Astrocyte (in vitro differentiated cells and primary cell): ENCODE data around the gene PCTP. TPM values are rescaled to one million over a fixed set of nuclear protein-coding genes. Genes with fewer than 3 reads are reported as not detected.

Experiments used
- DNase-seq: peaks from one replicate; pipeline ENCODE4 v3.0.0-alpha.2; 2010; ENCODE audit warnings: low read depth
- FAIRE-seq: peaks from 2 replicates; lab custom pipeline; 2011; peaks lifted over from hg19 to GRCh38; lab: Jason Lieb, UNC
- H2AFZ ChIP-seq: 2 replicates; pipeline ENCODE4 v1.6.0; 2012; ENCODE audit warnings: low read depth, low read length, inconsistent platforms
- H3K27ac ChIP-seq: 2 replicates; pipeline ENCODE4 v1.5.1; 2011; ENCODE audit warnings: low read depth, low read length, inconsistent platforms
- H3K27me3 ChIP-seq: 2 replicates; pipeline ENCODE4 v1.6.0; 2011; ENCODE audit warnings: low read length, inconsistent platforms; ENCODE audit not compliant: insufficient read depth
- H3K36me3 ChIP-seq: 2 replicates; pipeline ENCODE4 v1.5.1; 2011; ENCODE audit warnings: low read length, inconsistent platforms; ENCODE audit not compliant: insufficient read depth
- H3K4me1 ChIP-seq: 2 replicates; pipeline ENCODE4 v1.5.1; 2011; ENCODE audit warnings: low read length, inconsistent platforms; ENCODE audit not compliant: insufficient read depth
- H3K4me2 ChIP-seq: 2 replicates; pipeline ENCODE4 v1.6.0; 2012; ENCODE audit warnings: low read length, inconsistent platforms
- H3K4me3 ChIP-seq: 2 replicates; pipeline ENCODE4 v1.5.1; 2011; ENCODE audit warnings: low read depth, mild to moderate bottlenecking, low read length, inconsistent platforms; ENCODE audit not compliant: insufficient read depth
- H3K79me2 ChIP-seq: 2 replicates; pipeline ENCODE4 v1.6.0; 2012; ENCODE audit warnings: mild to moderate bottlenecking, low read length, inconsistent platforms; ENCODE audit not compliant: insufficient read depth
- H3K9ac ChIP-seq: 2 replicates; pipeline ENCODE4 v1.6.0; 2012; ENCODE audit warnings: mild to moderate bottlenecking, low read length, inconsistent platforms
- H3K9me3 ChIP-seq: 2 replicates; pipeline ENCODE4 v1.5.1; 2012; ENCODE audit warnings: low read depth, mild to moderate bottlenecking, low read length, inconsistent platforms; ENCODE audit not compliant: insufficient read depth
- H4K20me1 ChIP-seq: 2 replicates; pipeline ENCODE4 v1.6.0; 2012; ENCODE audit warnings: low read length, inconsistent platforms; ENCODE audit not compliant: insufficient read depth
- H3K27ac Mint-ChIP-seq: one replicate; pipeline ENCODE4 v1.8.0; 2021; ENCODE audit warnings: mild to moderate bottlenecking, mixed read lengths; ENCODE audit not compliant: unreplicated experiment
- H3K27me3 Mint-ChIP-seq: one replicate; pipeline ENCODE4 v1.8.0; 2021; ENCODE audit warnings: low read depth, mixed read lengths; ENCODE audit not compliant: unreplicated experiment
- H3K36me3 Mint-ChIP-seq: one replicate; pipeline ENCODE4 v1.8.0; 2021; ENCODE audit warnings: low read depth, mixed read lengths; ENCODE audit not compliant: unreplicated experiment
- H3K4me1 Mint-ChIP-seq: one replicate; pipeline ENCODE4 v1.8.0; 2021; ENCODE audit warnings: low read depth, mixed read lengths; ENCODE audit not compliant: unreplicated experiment
- H3K4me3 Mint-ChIP-seq: one replicate; pipeline ENCODE4 v1.8.0; 2021; ENCODE audit warnings: mild to moderate bottlenecking, moderate library complexity, mixed read lengths; ENCODE audit not compliant: unreplicated experiment
- H3K9me3 Mint-ChIP-seq: one replicate; pipeline ENCODE4 v1.8.0; 2021; ENCODE audit warnings: mild to moderate bottlenecking, mixed read lengths; ENCODE audit not compliant: unreplicated experiment
- EZH2 ChIP-seq: IDR thresholded peaks from 2 replicates; pipeline ENCODE4 v1.6.1; 2012; ENCODE audit warnings: mild to moderate bottlenecking, low read length, inconsistent platforms; ENCODE audit not compliant: insufficient read depth
- total RNA-seq: library from RNA; stranded (reverse); gene quantifications from 2 replicates; pipeline ENCODE4 v1.2.1, GENCODE V29; 2021
- TF ChIP-seq, protein P1 (sequence below): IDR thresholded peaks from 2 replicates; pipeline ENCODE4 v1.5.1; 2011; ENCODE audit warnings: low read depth, mild to moderate bottlenecking, inconsistent platforms, low read length, moderate library complexity; ENCODE audit not compliant: insufficient read depth

PCTP gene
- total RNA-seq, 1 donor from 2014 or later: 16.4 TPM

DNA sequence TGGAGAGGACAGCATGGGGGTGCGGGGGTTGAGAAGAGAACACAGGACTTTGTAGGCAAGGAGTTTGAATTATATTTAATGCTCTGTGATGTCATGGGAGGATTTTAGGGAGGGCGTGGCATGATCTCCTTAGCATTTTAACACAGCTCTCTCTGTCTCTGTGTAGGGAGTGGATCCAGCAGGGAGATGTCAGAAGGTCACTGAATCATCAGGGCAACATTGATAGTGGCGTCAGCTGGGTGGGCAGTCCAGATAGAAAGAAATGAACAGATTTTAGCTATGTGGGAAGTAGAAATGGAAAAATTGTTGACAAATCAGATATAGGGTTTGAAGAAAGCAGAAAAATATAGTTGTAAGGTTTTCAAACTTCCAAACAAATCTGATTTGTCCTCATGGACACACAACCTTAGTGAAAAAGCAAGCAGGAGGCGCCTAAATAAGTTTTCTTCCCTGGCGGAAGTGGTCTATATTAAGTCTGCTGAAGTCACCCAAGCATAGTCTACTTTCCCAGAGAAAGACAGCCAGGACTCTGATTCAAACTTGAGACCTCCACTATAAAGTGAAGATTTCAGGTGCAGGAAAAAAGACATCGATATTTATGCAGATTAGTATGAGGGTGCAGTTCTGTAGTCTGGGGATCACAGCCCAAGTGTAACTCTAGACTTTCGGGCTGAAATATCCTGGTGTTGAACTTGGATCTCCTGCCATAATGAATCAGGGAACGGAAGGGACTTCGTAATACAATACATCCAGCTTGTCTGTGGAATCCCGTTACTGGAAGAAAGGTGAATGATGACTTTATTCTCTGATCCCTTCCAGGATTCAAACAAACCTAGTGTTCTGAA, 10.1 kb upstream of the PCTP start:
- Mint-ChIP-seq H3K4me1 (peaks cover 2% of the 10 kb centered on the region), H3K27ac (no peak overlapping the region), H3K9me3 (no peaks in the 10 kb centered on the region), H3K27me3 (no peaks in the 10 kb centered on the region), H3K36me3 (no peaks in the 10 kb centered on the region), H3K4me3 (no peak overlapping the region)
- no peaks in the 10 kb centered on the region for H4K20me1 ChIP-seq
- H3K9me3 ChIP-seq: no peaks in the 10 kb centered on the region
- DNase-seq (no peak), FAIRE-seq (no peak)
- no peak overlapping the region for H3K4me2 ChIP-seq
- H3K27me3 ChIP-seq: no peaks in the 10 kb centered on the region
- H3K9ac ChIP-seq: no peak overlapping the region
- no peak overlapping the region for H2AFZ ChIP-seq
- no peak overlapping the region for H3K4me3 ChIP-seq
- H3K79me2 ChIP-seq: no peaks in the 10 kb centered on the region
- no peak for TF ChIP-seq EZH2
- TF ChIP-seq, protein P1, sequence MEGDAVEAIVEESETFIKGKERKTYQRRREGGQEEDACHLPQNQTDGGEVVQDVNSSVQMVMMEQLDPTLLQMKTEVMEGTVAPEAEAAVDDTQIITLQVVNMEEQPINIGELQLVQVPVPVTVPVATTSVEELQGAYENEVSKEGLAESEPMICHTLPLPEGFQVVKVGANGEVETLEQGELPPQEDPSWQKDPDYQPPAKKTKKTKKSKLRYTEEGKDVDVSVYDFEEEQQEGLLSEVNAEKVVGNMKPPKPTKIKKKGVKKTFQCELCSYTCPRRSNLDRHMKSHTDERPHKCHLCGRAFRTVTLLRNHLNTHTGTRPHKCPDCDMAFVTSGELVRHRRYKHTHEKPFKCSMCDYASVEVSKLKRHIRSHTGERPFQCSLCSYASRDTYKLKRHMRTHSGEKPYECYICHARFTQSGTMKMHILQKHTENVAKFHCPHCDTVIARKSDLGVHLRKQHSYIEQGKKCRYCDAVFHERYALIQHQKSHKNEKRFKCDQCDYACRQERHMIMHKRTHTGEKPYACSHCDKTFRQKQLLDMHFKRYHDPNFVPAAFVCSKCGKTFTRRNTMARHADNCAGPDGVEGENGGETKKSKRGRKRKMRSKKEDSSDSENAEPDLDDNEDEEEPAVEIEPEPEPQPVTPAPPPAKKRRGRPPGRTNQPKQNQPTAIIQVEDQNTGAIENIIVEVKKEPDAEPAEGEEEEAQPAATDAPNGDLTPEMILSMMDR: no peak
- no peak overlapping the region for H3K27ac ChIP-seq
- no peaks in the 10 kb centered on the region for H3K36me3 ChIP-seq
- H3K4me1 ChIP-seq: no peaks in the 10 kb centered on the region

DNA sequence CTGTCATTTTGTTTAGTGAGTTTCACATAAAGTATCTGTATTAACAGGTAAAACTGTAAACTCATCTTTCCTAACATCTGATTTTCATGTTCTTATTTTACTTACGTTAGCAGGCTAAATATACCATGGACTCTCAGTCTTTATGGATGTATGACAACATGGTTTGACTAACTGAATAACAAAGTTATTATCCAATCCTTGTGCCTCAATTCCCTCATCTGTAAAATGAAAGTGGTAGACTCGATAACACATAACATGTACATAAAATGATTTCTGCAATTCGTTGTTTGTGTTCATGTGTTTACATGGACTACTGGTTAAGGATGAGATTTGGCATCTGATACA, 9.5 kb upstream of the PCTP start:
- no peak overlapping the region for H3K4me2 ChIP-seq
- no peak overlapping the region for H3K27ac Mint-ChIP-seq
- no peaks in the 10 kb centered on the region for H3K27me3 Mint-ChIP-seq
- no peaks in the 10 kb centered on the region for H3K9me3 ChIP-seq
- no peaks in the 10 kb centered on the region for H3K9me3 Mint-ChIP-seq
- H3K4me3 Mint-ChIP-seq: no peak overlapping the region
- DNase-seq (no peak), FAIRE-seq (no peak)
- H3K4me3 ChIP-seq: no peak overlapping the region
- no peaks in the 10 kb centered on the region for H3K4me1 ChIP-seq
- no peaks in the 10 kb centered on the region for H3K27me3 ChIP-seq
- TF ChIP-seq, protein P1: no peak
- no peak for TF ChIP-seq EZH2
- H3K27ac ChIP-seq: no peak overlapping the region
- no peaks in the 10 kb centered on the region for H3K36me3 Mint-ChIP-seq
- peaks cover 2% of the 10 kb centered on the region for H3K4me1 Mint-ChIP-seq
- no peak overlapping the region for H3K9ac ChIP-seq
- H2AFZ ChIP-seq: no peak overlapping the region
- no peaks in the 10 kb centered on the region for H4K20me1 ChIP-seq
- no peaks in the 10 kb centered on the region for H3K36me3 ChIP-seq
- no peaks in the 10 kb centered on the region for H3K79me2 ChIP-seq
